ENCODE data around the gene KCNN1.

DNA sequence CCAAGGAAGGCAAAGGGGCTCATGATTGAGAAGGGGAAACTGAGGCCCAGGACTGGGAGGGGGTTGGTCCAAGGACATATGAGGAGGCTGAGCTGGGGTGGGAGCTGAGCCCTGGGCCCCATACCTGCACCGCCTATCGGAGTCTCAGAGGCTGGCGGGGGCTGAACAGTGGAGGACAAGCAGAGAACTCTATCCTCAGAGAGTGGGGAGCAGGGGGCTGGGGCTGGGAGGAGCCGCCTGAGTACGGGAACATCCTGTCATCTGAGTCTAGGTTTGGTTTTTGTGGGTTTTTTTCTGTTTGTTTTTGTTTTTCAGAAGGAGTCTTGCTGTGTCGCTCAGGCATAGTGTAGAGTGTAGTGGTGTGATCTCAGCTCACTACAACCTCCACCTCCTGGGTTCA, 47.3 kb downstream of the KCNN1 start:
- TF ChIP-seq, protein P1, sequence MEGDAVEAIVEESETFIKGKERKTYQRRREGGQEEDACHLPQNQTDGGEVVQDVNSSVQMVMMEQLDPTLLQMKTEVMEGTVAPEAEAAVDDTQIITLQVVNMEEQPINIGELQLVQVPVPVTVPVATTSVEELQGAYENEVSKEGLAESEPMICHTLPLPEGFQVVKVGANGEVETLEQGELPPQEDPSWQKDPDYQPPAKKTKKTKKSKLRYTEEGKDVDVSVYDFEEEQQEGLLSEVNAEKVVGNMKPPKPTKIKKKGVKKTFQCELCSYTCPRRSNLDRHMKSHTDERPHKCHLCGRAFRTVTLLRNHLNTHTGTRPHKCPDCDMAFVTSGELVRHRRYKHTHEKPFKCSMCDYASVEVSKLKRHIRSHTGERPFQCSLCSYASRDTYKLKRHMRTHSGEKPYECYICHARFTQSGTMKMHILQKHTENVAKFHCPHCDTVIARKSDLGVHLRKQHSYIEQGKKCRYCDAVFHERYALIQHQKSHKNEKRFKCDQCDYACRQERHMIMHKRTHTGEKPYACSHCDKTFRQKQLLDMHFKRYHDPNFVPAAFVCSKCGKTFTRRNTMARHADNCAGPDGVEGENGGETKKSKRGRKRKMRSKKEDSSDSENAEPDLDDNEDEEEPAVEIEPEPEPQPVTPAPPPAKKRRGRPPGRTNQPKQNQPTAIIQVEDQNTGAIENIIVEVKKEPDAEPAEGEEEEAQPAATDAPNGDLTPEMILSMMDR (IDR thresholded peaks at IDR 0.05) = no peak
- TF ChIP-seq POLR2A (IDR thresholded peaks at IDR 0.05) = no peak

Measured in thyroid gland (tissue), 4 donors.